CD4-positive, alpha-beta T cell treated with Interleukin-1 beta for 1 hour (primary cell): ENCODE data around the gene KLF16.
A peak's percentile ranks its signal among the peaks of the same experiment; 100 is the strongest.

Source experiments
- DNase-seq, 2 donors: peaks; one replicate each; pipeline ENCODE4 v3.0.0-alpha.2; 2020 to 2022

Gene KLF16

GRCh38 chr19:1839658-1840540, 23.5 kb downstream of the KLF16 start:
- DNase-seq = no peak

GRCh38 chr19:1837625-1838105, 25.7 kb downstream of the KLF16 start:
- DNase-seq = peak; percentile 46 to 61

GRCh38 chr19:1837222-1837565, 26.2 kb downstream of the KLF16 start:
- no peak for DNase-seq

GRCh38 chr19:1836458-1837221, 26.7 kb downstream of the KLF16 start:
- DNase-seq = no peak

GRCh38 chr19:1833540-1833939, 29.8 kb downstream of the KLF16 start:
- DNase-seq = no peak

GRCh38 chr19:1832046-1832663, 31.2 kb downstream of the KLF16 start:
- no peak for DNase-seq

GRCh38 chr19:1830978-1831377, 32.4 kb downstream of the KLF16 start:
- DNase-seq = no peak

- DNase-seq = no peak
Observed at GRCh38 chr19:1830568-1830967, 32.8 kb downstream of the KLF16 start.

GRCh38 chr19:1829958-1830357, 33.4 kb downstream of the KLF16 start:
- no peak for DNase-seq

- DNase-seq = no peak
Observed at GRCh38 chr19:1828279-1829238, 34.8 kb downstream of the KLF16 start.

- no peak for DNase-seq
Observed at GRCh38 chr19:1827566-1828278, 35.7 kb downstream of the KLF16 start.

GRCh38 chr19:1826557-1827521, 36.5 kb downstream of the KLF16 start:
- no peak for DNase-seq

- peak; percentile 74 to 79 for DNase-seq
Observed at GRCh38 chr19:1825909-1826556, 37.3 kb downstream of the KLF16 start.

- DNase-seq = no peak
Observed at GRCh38 chr19:1824252-1824622, 39.1 kb downstream of the KLF16 start.

GRCh38 chr19:1823539-1824251, 39.7 kb downstream of the KLF16 start:
- DNase-seq = no peak

- DNase-seq = no peak
Observed at GRCh38 chr19:1823020-1823419, 40.4 kb downstream of the KLF16 start.

GRCh38 chr19:1822210-1822609, 41.2 kb downstream of the KLF16 start:
- DNase-seq = no peak

GRCh38 chr19:1819341-1820255, 43.8 kb downstream of the KLF16 start:
- no peak for DNase-seq
